Glutamatergic neuron (in vitro differentiated cells): ENCODE data around the gene NIM1K. TPM values are rescaled to one million over a fixed set of nuclear protein-coding genes. Genes with fewer than 3 reads are reported as not detected.

Experiments used
- DNase-seq: peaks from one replicate; pipeline ENCODE4 v3.0.0; 2022
- H3K27ac Mint-ChIP-seq: one replicate; pipeline ENCODE4 v1.8.0; 2020; ENCODE audit warnings: mild to moderate bottlenecking, mixed read lengths, inconsistent platforms; ENCODE audit not compliant: unreplicated experiment
- H3K27me3 Mint-ChIP-seq: one replicate; pipeline ENCODE4 v1.8.0; 2020; ENCODE audit warnings: mild to moderate bottlenecking, moderate library complexity, mixed read lengths, inconsistent platforms; ENCODE audit not compliant: unreplicated experiment
- H3K36me3 Mint-ChIP-seq: one replicate; pipeline ENCODE4 v1.8.0; 2020; ENCODE audit warnings: mild to moderate bottlenecking, mixed read lengths, inconsistent platforms; ENCODE audit not compliant: unreplicated experiment
- H3K4me1 Mint-ChIP-seq: one replicate; pipeline ENCODE4 v1.8.0; 2020; ENCODE audit warnings: mild to moderate bottlenecking, low read depth, mixed read lengths, inconsistent platforms; ENCODE audit not compliant: unreplicated experiment
- H3K4me3 Mint-ChIP-seq: one replicate; pipeline ENCODE4 v1.8.0; 2020; ENCODE audit warnings: mild to moderate bottlenecking, mixed read lengths, inconsistent platforms; ENCODE audit not compliant: unreplicated experiment
- H3K9me3 Mint-ChIP-seq: one replicate; pipeline ENCODE4 v1.8.0; 2020; ENCODE audit warnings: mild to moderate bottlenecking, moderate library complexity, mixed read lengths, inconsistent platforms; ENCODE audit not compliant: unreplicated experiment
- total RNA-seq: library from RNA; stranded (reverse); fragmentation: NEBNext Ultra II Directional; extraction: Animal tissue kit (Norgen Biotek cat#: 25700); gene quantifications from one replicate; pipeline ENCODE4 v1.2.1, GENCODE V29; 2021; ENCODE audit not compliant: unreplicated experiment
- TF ChIP-seq, protein P1 (sequence below): fragments of 200-600 bp; sonication (generic); IDR thresholded peaks from one replicate; pipeline ENCODE4 v1.5.0; 2021; ENCODE audit not compliant: partially characterized antibody, unreplicated experiment

Gene NIM1K
- total RNA-seq, 1 donor from 2014 or later = 10.5 TPM

- Mint-ChIP-seq H3K36me3 (peaks cover 7% of the 10 kb centered on the region), H3K27me3 (no peaks in the 10 kb centered on the region), H3K27ac (no peak overlapping the region), H3K9me3 (no peaks in the 10 kb centered on the region), H3K4me1 (peaks cover 2% of the 10 kb centered on the region), H3K4me3 (no peak overlapping the region)
- DNase-seq = no peak
- TF ChIP-seq, protein P1, sequence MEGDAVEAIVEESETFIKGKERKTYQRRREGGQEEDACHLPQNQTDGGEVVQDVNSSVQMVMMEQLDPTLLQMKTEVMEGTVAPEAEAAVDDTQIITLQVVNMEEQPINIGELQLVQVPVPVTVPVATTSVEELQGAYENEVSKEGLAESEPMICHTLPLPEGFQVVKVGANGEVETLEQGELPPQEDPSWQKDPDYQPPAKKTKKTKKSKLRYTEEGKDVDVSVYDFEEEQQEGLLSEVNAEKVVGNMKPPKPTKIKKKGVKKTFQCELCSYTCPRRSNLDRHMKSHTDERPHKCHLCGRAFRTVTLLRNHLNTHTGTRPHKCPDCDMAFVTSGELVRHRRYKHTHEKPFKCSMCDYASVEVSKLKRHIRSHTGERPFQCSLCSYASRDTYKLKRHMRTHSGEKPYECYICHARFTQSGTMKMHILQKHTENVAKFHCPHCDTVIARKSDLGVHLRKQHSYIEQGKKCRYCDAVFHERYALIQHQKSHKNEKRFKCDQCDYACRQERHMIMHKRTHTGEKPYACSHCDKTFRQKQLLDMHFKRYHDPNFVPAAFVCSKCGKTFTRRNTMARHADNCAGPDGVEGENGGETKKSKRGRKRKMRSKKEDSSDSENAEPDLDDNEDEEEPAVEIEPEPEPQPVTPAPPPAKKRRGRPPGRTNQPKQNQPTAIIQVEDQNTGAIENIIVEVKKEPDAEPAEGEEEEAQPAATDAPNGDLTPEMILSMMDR = no peak
Measured at GRCh38 chr5:43171451-43171850, 20.6 kb upstream of the NIM1K start.

DNA sequence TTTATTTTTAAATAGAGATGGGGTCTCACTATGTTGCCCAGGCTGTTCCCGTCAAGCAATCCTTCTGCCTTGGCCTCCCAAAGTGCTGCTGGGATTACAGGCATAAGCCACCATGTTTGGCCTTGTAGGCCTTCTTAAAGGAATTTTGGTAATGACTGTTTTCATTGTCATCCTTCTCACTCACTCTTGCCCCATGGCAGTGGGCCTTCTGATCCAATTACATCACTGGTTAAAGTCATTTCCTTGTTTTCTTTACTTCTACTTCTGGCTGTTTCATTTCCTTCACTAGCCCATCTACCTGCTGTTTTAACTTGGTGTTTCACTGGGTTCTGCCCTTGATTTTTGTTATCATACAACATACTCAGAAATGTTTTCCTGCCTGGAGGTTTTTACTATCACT is 20.1 kb upstream of the NIM1K start:
- no peak overlapping the region for H3K27ac Mint-ChIP-seq
- DNase-seq = no peak
- H3K27me3 Mint-ChIP-seq = no peaks in the 10 kb centered on the region
- no peak overlapping the region for H3K4me3 Mint-ChIP-seq
- TF ChIP-seq, protein P1 = no peak
- no peaks in the 10 kb centered on the region for H3K4me1 Mint-ChIP-seq
- H3K9me3 Mint-ChIP-seq = no peaks in the 10 kb centered on the region
- H3K36me3 Mint-ChIP-seq = peaks cover 7% of the 10 kb centered on the region

- peaks cover 7% of the 10 kb centered on the region for H3K36me3 Mint-ChIP-seq
- H3K9me3 Mint-ChIP-seq = no peaks in the 10 kb centered on the region
- no peak overlapping the region for H3K4me3 Mint-ChIP-seq
- peaks cover 3% of the 10 kb centered on the region for H3K4me1 Mint-ChIP-seq
- TF ChIP-seq, protein P1 = no peak
- no peak for DNase-seq
- no peaks in the 10 kb centered on the region for H3K27me3 Mint-ChIP-seq
- no peak overlapping the region for H3K27ac Mint-ChIP-seq
Measured at GRCh38 chr5:43172779-43173178, 19.2 kb upstream of the NIM1K start.

DNA sequence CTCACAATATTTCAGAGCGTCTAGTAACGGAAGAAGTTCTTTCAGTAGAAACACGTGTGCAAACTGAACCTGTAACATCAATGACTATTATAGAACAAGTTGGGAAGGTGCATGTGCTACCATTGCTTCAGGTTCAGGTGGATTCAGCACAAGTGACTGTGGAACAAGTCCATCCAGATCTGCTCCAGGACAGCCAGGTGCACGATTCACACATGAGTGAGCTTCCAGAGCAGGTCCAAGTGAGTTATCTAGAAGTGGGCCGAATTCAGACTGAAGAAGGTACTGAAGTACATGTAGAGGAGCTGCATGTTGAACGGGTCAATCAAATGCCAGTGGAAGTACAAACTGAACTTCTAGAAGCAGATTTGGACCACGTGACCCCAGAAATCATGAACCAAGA is 17.4 kb upstream of the NIM1K start:
- DNase-seq = no peak
- no peaks in the 10 kb centered on the region for H3K9me3 Mint-ChIP-seq
- no peak overlapping the region for H3K27ac Mint-ChIP-seq
- TF ChIP-seq, protein P1 = no peak
- no peaks in the 10 kb centered on the region for H3K27me3 Mint-ChIP-seq
- no peak overlapping the region for H3K4me3 Mint-ChIP-seq
- peaks cover 3% of the 10 kb centered on the region for H3K4me1 Mint-ChIP-seq
- H3K36me3 Mint-ChIP-seq = peaks cover 7% of the 10 kb centered on the region

GRCh38 chr5:43179836-43180235 is 12.2 kb upstream of the NIM1K start:
- peaks cover 1% of the 10 kb centered on the region for H3K27me3 Mint-ChIP-seq
- no peak overlapping the region for H3K4me3 Mint-ChIP-seq

More at GRCh38 chr5:43179836-43180235, 12.2 kb upstream of the NIM1K start:
- Mint-ChIP-seq H3K4me1 (peaks cover 6% of the 10 kb centered on the region), H3K9me3 (no peaks in the 10 kb centered on the region), H3K27ac (no peak overlapping the region), H3K36me3 (peaks cover under 1% of the 10 kb centered on the region)
- TF ChIP-seq, protein P1 = no peak
- no peak for DNase-seq
